ENCODE results near the gene EPHA2.
"Not testable (repeated sequence)": the region's sequence is repeated elsewhere in the genome, so short reads cannot be mapped to it uniquely, and the experiment has no call there.

Gene EPHA2

DNA sequence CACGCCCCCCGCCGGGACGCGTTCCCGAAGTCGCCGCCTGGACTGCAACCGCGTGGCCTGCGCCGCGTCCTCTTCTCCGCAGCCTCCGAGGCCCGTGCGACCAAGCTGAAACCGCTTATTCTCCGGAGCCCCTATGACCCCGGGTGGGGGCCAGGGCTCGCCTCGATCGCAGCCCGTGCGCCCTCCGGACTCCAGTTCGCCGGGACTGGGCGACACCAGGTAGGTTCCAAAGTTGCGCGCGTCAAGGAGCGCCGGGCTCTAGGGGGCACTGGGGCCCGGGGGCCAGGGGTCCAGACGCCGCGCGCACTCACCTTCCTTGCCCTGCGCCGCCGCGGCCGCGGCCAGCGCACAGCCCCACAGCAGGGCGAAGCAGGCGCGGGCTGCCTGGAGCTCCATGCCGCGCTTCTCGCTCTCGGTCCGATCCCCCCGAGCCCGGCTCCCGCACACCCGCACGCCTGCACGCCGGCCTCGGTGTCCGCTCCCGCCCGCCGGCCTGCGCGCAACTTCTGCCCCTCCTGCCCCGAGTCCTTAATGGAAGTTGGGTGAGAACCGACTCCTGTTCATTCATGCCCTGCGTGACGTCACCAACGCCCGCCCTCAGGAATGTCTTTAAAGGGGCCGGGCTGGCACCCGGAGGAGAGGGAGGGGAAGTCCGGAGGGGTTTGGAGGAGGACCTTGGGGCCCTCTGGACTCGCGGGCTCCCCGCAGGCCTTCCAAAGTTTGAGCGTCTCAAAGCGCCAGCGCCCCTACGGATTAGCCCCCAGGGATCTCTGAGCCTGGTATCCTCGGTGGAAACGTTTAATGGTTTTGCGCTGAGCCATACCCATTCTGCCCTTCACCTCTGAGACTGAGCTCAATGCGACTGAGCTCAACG lies at the start of gene EPHA2:
Gene EPHA2, minus strand, starts transcription at position 533 of the 874 bp plus-strand sequence. Its CDS starts 137 bp downstream, at position 396.
- DNase-seq: no peak

DNA sequence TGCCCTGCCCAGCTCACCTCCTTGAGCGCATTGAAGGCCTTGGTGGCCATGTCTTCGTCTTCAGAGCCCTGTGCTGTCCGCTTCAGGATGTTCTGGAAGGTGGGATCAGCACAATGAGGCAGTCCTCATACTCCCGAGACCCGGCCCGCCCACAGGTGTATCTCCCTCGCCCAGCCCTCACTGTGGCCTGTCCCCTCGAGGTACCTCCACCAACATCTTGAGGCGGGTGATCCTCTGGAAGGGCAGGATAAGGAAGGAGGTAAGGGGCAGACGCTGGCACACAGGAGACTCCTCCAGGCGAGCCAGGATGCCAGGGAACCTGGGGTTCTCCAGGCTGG lies 49.4 kb upstream of the EPHA2 start:
- DNase-seq: no peak

DNA sequence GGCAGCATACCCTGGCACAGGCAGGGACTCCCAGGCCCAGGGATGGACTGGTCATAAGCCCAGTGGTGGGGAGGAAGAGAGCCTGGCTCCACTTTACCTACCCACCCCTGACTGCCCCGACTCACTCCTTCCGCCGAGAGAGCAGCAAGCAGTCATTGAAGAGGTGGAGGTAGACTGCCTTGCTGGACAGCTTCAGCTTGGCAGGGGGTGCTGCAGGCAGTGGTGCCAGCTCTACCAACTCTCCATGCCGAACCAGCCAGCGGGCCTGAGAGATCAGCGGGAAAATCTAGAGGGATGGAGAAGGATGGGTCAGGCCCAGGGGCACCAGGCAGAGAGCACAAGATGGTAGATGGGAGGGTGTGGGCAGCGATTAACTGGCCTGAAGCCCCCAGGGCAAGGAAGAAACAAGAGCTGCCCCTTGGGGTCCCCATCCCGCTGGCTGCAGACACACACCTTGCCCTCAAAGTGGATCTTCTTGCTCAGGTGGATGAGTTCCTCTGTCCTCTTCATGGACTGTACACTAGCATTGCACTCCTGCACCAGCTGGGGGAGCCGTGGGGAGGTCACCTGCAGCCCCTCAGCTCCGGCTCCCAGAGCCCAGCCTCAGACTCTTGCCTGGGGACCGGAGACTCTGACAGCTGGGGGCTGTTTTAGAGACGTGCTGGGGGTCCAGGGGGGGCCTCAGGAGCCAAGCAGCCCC lies 48.9 kb upstream of the EPHA2 start:
- DNase-seq: no peak

DNA sequence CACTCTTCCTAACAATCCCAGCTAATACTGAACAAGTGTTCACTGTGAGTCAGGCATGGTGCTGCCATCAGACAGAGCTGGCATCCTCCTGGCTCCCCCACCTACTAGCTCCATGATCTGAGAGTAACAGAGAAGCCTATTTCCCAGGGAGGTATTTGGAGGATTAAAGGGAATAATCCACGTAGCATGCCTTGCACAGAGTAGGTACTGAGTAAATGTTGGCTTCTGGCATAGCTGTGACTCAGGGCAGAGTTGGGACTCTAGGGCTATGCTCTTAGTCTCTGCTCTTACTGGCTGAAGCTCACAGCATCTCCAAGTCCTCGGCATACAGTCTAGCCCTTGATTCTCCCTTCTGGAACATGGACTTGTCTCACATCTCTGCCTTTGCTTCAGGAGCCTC lies 48.3 kb upstream of the EPHA2 start:
- no peak for DNase-seq

DNA sequence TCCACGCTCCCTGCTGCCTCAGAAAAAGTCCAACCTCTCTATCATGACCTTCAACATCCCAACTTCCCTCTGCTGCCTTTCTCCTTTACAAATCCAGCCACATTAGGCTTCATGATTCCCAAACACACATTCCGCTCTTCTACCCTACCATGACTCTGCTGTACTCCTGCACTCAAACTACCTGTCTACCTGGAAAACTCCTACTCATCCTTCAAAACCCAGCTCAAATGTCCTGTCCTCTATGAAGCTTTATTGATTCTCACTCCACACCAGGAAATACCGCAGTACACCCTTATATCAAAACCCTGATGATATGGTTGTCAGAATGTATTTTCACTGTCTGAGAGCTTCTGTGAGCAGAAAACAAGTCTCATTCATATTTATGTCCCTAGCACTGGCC lies 47.7 kb upstream of the EPHA2 start:
- DNase-seq: no peak

DNA sequence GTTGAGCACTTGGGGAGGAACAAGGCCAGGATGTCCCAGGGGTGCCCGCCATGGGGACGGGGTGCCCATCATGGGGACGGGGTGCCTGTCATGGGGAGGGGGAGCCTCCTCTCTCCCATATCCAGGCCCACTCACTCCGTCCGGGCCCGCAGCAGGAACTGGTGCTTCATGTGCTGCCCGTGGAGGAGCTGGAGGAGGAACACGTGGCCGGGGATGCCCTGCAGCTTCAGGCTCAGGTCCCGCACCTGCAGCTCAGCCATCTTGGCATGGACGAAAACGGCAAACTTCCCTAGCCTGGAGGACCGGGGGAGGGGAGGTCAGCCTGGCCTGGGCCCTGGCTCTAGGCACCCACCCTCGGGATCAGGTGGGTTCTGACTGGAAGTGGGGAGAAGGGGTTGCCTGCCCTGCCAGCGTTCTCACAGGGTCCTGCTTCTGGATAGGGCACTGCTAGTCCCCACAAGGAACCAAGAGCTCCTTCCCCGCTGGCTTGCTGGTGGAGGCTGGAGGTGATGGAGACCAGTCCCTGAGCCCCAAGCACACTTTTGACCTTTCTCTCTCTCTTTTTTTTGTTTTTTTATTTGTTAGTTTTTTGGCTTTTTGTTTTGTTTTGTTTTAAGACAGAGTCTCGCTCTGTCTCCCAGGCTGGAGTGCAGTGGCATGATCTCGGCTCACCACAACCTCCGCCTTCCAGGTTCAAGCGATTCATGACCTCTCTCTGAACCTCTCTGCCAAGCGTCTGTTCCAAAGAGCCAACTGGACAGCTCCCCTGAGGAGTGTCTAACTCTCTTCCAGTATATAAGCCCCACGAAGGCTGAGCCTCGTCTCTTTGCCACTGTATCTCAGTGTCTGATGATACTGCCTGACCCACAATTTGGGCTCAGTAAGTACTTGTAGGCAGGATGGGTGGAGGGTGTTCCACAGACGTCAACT lies 46.7 kb upstream of the EPHA2 start:
- no peak for DNase-seq

DNA sequence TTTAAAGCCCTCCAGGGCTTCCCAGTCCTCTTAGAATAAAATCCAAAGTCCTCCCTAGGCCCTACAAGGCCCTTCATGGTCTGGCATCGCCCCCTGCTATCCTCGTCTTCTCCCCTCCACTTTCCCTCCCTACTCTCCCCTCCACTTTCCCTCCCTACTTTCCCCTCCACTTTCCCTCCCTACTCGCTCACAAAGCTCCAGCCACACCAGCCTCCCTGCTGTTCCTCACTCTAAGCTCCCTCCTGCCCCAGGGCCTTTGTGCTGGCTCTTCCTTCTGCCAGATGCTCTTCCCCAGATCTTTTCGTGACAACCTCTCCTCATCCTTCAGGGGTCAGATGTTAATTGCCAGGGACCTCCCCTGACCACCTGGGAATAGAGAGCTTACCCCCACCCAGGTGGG lies 43.8 kb upstream of the EPHA2 start:
- no peak for DNase-seq

DNA sequence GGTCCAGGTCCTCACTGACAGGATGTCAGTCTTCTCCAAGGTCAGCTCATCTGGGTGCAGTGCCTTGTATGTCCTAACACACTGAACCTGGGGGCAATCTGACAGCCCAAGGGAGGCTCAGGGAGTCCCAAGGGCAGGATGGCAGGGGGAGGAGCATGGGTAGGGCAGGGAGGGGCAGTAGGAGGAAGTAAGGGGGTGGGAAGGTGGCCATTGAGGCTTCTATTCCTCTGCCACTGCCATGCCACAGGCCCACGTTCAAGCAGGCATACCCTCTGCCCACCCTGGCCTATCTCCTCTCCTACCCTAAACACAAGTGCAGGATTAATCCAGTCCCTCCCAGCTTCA lies 43.3 kb upstream of the EPHA2 start:
- no peak for DNase-seq

DNA sequence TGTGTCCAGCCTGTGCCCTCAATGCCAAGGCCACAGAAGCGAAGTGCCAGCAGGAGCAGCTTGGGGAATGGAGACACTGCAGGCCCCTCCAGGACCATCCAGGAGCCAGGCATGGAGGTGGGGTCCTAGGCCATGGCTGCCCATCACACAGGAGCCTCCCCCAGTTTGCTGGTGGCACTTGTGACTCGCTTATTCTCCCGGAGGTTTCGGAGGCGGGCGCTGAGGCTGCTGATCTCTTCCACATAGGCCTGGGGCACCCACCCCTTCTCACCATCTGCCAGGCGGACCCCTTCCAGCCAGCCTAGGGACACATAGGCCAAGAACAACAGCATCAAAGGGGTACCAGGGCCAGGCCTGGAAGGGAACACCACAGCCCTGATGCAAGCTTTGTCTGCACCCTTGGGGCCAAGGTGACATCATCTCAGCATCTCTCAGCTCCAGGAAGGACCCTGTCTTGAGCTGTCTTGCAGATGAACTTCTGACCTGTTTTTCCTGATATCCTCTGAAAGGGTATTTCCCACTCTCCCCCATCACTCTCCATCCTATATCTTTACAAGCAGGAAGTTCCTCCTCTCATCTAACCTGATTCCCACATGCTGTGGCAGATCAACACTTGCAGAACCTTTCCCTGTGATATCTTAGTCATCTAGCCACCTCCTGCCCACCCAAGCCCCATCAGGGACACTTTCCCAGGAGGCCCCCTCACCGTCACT lies 42.7 kb upstream of the EPHA2 start:
- no peak for DNase-seq

DNA sequence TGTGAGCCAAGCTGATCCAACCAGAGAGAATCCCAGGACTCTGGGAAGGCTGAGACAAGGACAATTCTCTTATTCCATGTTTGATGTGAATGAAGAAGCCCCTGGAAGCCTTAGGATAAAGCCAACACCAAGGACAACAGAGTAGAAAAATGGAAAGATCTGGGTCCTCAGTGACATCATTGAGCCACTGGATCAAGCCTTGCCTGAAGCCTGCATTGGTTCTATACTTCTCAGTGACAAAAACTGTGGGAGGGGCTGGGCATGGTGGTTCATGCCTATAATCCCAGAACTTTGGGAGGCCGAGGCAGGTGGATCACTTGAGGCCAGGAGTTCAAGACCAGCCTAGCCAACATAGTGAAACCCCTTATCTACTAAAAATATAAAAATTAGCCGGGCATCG lies 41.0 kb upstream of the EPHA2 start:
- DNase-seq: no peak

DNA sequence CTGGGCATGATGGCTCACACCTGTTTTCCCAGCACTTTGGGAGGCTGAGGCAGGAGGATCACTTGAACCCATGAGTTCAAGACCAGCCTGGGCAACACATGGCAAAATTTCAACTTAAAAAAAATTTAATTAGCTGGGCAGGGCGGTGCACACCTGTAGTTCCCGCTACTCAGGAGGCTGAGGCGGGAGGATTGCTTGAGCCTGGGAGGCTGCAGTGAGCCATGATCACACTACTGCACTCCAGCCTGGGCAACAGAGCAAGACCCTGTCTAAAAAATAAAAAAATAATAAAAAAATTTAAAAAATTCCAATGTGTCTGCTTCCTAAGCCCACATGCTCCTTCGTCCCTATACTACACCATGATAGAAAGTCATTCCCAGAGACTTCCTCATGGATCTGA lies 40.3 kb upstream of the EPHA2 start:
- DNase-seq: not testable (repeated sequence)

DNA sequence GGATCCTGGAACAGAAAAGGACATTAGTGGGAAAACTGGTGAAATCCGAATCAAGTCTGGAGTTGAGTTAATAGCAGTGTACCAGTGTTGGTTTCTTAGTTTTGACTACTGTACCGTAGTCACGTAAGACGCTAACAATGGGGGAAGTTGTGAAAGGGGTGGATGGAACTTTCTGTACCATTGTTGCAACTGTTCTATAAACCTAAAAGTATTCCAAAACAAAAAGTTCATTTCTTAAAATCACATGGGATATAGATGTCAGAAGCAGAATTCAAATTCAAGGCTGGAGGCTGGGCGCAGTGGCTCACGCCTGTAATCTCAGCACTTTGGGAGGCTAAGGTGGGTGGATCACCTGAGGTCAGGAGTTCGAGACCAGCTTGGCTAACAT lies 39.6 kb upstream of the EPHA2 start:
- DNase-seq: no peak

DNA sequence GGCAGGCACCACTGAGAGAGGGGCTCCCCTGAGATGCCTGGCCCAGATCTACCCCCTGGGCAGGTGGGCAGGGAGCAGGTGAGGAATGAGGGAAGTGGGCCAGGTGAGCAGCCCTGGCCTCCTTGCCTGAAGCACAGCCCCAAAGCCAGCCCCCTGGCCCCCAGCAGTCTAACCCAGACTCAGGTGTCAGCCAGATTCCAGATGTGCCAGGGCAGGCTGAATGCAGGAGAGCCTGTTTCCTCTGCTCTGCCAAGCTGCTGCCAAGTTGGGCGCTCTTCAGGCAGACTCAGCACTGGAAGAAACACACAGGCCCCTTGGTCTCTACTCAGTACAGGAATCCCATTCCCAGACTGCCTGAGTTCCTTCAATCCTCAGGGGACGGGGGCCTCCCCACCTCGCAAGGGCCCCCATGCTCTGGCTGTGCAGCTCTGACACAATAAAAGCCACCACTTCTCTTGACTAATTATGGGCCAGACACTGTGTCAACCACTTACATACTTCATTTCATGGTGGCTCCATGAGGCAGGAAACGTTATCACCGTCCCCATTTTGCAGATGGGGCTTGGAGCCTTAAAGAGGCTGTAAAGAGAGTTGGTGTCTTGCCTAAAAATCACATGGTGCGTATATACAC lies 36.2 kb upstream of the EPHA2 start:
- DNase-seq: no peak

DNA sequence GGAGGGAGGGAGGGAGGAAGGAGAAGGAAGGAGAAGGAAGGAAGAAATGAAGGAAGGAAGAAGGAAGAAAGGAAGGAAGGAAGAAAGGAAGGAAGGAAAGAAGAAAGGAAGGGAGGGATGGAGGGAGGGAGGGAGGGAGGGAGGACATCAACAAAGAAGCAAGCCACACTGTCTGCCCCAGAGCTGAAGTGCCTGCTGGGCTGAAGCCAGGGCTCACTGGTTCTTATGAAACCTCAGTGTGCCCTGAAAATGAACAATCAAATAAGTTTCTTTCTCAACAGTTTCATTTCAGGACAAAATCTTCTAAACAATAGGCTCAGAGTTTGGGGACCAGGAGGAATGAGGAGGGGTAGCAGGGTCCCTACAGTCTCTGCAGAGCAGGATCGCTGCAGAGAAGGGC lies 35.4 kb upstream of the EPHA2 start:
- DNase-seq: no peak

DNA sequence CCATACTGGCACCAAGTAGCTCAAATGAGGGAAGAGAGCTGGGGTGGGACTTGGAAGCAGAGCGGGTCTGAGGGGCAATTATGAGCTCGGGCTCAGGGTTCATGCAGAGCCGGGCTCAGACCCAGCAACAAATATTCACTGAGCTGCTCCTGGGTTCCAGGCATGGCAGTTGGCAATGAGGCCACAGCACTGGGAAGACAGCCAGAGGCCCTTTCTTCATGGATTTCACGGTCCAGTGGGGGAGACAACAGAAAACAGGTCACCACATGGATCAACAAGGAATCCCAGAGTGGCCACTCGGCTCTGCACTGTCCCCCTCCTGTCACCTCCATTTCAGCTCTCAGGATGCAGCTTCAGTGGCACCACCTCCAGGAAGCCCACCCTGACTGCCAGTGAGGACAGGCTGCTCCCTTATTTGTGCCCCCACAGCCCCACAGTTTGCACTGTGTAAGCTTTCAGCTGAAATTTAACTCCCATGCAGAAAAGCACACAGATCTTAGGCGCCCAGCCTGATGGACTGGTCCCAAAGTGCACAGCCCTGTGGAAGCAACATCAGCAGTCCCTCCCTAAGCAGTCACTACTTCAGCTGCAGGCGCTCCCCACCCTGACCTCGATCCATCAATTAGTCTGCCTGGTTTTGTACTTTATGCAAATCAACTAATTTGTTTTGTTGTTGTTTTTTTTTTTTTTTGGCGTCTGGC lies 34.2 kb upstream of the EPHA2 start:
- DNase-seq: no peak

DNA sequence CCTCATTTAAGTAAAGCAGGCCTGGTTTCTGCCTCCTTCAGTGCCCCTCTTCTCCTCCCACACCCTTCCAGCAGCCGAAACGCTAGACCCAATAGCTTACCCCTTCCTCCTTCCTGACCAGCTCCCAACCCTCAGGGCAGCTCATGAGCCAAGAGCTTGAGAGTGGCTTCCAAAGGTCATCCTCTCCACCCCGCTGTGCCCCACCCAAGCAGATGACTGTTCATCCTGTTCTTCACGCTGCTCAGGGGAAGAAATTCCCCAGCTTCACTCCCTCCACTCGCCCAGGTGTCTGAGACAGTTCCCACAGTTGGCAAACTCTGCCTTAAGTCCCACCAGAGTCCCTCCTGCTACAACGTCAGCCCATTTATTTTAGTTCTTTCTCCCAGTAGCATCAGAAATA lies 33.1 kb upstream of the EPHA2 start:
- DNase-seq: no peak

DNA sequence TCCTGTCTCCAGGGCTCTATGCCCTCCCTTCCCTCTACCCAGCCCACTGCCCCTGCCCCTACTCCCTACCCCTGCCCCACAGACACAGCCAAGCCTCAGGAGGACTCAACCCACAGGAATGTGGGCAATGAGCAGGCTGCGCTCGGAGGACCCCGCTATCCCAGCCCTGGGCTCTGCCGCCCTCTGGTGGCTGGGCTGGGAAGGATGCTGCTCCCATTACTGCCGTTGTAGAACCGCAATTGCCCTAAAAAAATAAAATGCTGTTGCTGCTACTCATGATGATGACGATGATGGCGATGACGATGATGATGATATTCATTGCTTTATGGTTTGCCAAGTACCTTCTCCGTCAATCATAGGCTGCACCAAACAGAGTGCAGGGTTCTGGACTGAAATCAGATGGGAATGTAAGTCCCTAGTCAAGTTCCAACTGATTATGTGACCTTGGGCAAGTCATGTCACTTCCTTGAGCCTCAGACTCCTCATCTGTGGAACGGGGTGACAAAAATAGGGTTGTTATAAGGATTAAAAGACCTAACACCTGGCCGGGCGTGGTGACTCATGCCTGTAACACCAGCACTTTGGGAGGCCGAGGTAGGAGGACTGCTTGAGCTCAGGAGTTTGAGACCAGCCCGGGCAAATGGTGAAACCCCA lies 32.0 kb upstream of the EPHA2 start:
- DNase-seq: peak; percentile 73 to 79

DNA sequence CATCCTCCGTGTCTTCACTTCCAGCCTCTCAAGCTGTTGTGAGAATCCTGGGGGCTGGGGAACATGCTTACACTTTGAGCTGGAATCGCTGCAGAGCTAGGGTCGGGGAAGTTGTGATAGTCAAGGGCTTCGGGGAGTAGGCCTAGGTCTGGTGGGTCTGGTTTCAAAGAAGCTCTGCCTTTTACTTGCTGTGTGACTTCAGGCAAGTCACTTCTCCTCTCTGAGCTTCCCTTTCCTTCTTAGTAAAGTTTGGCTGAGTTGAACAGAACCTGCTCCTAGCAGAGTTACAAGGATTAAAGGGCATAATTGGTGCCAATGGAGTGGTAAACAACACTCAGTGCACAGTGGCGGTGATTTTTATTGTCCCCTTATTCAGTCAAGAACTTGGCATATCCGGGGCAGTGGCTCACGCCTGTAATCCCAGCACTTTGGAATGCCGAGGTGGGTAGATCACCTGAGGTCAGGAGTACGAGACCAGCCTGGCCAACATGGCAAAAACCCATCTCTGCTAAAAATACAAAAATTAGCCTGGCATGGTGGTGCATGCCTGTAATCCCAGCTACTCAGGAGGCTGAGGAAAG lies 30.9 kb upstream of the EPHA2 start:
- DNase-seq: no peak

DNA sequence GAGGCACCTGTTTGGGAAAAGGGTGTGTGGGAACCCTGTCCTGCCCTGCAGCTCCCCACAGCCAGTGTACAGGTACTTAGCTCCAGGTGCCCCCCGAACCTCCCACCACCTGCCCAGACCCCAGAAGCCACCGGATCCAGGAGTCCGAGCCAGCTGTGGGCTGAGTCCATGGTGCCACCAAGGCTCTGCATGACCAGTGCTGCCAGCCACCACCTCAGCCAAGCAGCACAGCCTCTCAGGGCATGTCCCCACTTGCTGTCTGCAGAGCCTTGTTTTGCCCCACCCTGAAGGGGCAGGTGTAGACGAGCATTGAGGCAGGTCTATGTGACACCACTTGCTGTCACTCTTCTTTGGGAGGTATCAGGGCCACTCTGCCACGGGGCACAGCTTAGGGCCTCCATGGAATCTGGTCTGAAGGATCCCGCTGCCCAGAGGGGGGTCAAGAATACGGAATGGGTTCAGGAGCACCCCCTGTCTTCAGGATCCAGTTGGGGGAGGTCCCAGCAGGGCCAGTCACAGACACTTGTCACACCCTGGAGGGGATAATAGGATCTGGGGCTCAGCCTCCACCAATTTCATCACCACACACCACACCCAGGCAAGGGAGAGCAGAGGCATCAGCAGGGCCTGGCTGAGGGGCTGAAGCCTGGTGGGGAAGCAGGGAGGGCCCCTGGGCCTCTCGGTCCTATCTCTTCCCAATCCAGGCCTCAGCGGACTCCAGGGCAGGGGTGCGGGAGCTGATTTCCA lies 28.9 kb upstream of the EPHA2 start:
- DNase-seq: no peak

Data from stimulated activated CD4-positive, alpha-beta T cell treated with anti-CD3 and anti-CD28 coated beads, Interleukin-2, amount 100 ng/mL, for 48 hours (primary cell).